ENCODE measurements around the gene TMEM161A.

DNA sequence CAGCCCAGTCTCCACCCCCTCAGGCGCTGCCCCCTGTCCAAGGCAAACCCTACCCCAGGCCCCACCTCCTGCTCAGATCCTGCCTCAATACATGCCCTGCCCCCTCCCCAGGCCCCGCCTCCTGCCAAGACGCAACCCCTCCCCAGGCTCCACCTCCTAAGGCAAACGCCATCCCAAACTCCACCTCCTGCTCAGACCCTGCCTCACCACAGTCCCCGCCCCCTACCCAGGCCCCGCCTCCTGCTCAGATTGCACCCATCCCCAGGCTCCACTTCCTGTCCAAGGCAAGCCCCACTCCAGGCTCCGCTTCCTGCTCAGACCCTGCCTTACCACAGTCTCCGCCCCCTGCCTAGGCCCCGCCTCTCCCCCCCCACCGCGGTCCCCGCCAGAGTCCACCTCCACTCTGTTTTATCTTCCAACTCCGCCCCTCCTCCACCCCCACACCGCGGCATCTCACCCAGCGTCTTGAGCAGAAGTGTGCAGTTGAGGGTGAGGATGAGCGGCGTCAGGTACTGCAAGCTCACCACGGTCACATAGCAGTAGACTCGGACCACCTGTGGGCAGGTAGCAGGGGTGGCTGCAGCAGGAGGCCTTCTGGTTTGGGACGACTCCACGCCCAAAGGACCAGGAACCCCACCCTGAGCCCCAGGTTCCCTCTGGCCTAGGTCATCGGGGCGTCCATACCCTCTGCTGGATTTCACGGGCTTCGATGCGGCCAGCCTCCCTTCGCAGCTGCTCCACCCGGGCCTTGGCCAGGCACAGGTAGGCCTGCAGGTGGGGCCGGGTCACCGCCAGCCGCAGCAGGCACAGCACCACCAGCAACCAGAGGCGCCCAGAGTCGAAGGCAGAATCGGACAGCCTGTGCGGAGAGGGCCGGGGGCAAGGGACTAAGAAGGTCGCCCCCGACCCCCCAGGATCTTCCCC, 17.7 kb downstream of the TMEM161A start:
- TF ChIP-seq, protein P1, sequence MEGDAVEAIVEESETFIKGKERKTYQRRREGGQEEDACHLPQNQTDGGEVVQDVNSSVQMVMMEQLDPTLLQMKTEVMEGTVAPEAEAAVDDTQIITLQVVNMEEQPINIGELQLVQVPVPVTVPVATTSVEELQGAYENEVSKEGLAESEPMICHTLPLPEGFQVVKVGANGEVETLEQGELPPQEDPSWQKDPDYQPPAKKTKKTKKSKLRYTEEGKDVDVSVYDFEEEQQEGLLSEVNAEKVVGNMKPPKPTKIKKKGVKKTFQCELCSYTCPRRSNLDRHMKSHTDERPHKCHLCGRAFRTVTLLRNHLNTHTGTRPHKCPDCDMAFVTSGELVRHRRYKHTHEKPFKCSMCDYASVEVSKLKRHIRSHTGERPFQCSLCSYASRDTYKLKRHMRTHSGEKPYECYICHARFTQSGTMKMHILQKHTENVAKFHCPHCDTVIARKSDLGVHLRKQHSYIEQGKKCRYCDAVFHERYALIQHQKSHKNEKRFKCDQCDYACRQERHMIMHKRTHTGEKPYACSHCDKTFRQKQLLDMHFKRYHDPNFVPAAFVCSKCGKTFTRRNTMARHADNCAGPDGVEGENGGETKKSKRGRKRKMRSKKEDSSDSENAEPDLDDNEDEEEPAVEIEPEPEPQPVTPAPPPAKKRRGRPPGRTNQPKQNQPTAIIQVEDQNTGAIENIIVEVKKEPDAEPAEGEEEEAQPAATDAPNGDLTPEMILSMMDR (IDR thresholded peaks at IDR 0.05), result no peak
- TF ChIP-seq POLR2A (IDR thresholded peaks at IDR 0.05) (no peak), EP300 (IDR thresholded peaks at IDR 0.05; ENCODE audit: low read depth) (no peak)
